GM21390 (cell line): Measurements from ENCODE around the gene C1QTNF6.
"Not testable (repeated sequence)": the region's sequence is repeated elsewhere in the genome, so short reads cannot be mapped to it uniquely, and the experiment has no call there.

Experiments
- ATAC-seq: cut with Tn5 transposase; IDR thresholded peaks from one replicate; pipeline ENCODE4 v1.9.1; 2021; ENCODE audit not compliant: unreplicated experiment

Gene C1QTNF6

DNA sequence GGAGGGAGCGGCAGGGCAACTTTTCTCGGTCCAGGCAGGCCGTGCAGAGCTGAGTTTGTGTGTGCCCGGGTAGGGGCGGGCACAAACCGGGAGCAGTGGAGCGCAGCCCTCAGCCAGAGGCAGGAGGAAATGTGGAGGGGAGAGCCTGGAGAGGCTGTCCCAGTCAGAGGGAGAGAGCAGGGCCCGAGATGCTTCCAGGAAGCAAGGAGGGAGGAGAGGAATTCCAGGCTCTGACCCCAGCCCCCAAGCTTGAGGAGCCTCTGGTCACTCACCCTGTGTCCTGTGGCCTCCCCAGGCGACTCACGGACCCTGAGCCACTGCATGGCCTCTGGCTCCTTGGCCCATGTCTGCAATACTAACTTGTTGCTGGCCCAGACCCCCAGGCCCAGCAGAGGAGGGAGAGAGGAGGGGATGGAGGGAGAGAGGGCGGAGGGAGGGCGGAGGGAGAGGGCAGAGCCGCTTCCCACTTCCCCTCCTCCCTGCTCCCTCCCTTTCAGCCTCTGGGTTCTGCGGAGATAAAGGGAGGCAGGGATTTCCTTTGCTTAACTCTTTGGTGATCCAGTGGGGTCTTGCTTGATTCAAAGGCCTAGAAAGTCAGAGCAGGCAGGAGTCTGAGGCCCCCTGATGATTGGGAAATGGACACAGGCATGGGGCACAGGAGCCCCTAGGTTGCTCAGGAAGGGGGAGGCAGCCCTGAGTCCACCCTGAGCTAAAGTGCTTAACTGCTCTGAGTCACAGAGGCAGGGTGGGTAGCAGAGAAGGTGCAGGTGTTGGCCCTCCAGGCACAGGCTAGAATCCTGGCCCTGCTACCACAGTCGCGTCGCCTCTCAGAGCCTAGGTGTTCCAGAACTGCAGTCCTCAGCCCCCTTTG lies at the start of gene C1QTNF6:
Gene C1QTNF6, minus strand, starts transcription at position 357 of the 871 bp plus-strand sequence. Its CDS starts 34 bp downstream, at position 323.
- no peak for ATAC-seq

DNA sequence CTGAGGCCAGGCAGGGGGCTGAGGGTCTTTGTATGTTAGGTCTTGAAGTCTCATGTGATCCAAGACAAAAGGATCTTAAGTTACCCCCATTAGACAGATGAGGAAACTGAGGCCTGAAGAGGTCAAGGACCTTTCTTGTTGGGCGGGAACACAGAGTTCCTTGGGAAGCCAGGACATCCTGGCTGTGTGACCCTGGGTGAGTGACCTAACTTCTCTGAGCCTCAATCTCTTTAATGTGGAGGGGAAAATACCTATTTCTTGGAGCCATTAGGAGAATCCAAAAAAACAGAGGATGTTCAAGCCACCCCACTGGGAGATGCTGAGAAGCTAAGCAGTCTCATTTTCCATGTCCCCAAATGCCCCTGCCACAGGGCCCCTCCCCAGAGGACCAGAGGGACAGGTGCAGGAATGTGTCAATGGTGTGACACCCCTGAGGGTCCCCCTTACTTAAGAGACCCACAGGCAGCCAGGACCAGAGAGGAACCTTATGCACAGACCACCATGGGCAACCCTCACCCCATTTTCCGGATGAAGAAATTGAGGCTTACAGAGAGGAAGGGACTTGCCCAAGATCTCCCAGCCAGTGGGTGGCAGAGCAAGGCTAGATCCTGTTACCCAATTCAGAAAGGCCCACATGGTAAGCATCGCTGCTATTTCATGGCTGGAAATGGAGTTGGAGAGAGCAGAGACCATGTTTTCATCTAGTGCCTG lies 48.0 kb upstream of the C1QTNF6 start:
- no peak for ATAC-seq

DNA sequence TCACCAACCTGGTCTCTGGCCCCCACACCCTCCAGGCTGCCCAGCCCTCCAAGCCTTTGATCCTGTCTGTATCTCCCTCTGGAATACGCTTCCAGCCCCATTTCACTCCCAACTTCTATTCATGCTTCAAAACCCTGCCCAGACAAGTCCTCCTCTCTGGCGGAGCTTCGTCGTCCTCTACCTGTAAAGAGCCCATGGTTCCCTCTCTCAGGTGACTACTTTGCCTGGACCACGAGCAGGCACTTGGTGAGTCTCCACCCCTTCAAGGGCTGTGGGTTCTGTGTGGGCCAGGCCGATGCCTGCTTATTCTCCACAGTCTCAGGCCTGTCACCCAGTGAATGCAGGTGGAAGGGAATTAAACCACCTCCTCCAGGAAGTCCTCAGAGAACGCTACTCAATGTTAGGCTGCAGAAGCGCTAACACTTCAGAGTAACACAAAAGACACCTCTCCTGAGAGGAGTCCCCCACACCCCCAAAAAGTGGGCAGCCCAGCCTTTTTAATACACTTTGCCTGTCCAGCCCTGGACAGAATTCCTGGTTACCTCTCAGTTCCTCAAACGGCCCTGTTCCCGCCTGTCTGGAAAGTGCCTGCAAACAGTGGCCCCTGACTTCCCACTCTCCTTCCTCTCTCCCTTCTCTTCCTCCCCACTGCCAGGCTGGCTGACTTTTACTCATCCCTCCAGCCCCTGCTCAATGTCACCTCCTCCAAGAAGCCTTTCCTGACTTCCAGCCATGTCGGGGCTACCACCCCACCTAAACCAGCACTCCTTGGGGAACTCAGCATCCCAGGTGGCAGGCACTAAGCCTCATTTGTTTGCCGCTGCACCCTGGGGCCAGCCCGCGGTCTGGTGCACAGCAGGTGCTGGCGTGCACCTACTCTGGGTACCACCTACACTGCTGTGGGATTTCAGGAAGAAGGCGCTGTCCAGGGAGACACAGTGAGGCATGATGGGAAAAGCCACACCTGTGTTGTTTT lies 47.0 kb upstream of the C1QTNF6 start:
- ATAC-seq, result no peak

DNA sequence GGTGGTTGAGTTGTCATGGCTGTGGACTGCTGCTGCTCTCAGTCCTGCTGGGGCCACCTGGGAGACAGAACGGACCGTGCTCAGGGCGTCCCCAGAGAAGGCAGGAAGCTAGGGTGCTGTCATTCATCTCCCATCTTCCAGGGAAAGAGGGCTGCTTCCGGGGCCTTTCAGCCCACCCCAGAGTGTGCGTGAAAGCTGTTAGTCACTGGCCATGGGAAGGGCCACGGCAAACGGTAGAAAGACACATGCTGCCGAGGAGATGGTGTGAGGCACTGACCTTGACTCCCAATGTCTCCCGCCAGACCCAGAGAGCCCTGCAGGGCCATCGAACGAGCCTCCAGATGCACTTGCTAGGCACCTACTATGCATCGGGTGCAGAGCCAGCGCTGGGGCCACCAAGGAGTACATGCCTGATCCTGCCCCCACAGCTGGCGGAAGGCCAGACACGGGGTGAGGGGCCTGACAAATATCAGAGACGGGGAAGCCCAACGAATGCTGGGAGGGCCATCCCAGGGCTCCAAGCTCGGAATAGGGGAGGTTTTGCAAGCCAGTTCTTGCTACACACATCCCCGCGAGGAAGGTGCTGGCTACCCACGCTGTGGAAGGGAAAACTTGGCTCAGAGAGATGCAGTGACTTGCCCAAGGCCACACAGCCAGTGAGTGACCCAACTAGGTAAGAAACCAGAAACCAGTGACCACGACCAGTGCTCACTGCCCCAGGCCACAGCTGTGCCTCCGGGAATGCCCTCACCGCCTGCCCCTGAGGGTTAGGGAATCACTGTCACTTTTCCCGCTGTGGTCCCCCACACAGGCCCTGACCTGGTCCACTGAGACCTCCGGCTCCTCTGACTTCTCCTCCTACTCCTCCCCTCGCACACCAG lies 45.9 kb upstream of the C1QTNF6 start:
- no peak for ATAC-seq

DNA sequence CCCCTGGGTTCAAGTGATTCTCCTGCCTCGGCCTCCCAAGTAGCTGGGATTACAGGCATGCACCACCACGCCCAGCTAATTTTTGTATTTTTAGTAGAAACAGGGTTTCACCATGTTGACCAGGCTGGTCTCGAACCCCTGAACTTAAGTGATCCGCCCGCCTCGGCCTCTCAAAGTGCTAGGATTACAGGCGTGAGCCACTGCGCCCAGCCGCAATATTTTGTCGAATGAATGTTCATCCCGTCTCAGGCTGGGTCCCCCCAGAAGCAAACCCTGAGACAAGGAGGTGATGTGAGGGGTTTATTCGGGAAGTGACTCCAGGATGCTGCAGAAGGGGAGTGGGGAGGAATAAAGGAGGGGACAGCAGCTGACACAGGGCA lies 45.3 kb upstream of the C1QTNF6 start:
- ATAC-seq, result not testable (repeated sequence)

DNA sequence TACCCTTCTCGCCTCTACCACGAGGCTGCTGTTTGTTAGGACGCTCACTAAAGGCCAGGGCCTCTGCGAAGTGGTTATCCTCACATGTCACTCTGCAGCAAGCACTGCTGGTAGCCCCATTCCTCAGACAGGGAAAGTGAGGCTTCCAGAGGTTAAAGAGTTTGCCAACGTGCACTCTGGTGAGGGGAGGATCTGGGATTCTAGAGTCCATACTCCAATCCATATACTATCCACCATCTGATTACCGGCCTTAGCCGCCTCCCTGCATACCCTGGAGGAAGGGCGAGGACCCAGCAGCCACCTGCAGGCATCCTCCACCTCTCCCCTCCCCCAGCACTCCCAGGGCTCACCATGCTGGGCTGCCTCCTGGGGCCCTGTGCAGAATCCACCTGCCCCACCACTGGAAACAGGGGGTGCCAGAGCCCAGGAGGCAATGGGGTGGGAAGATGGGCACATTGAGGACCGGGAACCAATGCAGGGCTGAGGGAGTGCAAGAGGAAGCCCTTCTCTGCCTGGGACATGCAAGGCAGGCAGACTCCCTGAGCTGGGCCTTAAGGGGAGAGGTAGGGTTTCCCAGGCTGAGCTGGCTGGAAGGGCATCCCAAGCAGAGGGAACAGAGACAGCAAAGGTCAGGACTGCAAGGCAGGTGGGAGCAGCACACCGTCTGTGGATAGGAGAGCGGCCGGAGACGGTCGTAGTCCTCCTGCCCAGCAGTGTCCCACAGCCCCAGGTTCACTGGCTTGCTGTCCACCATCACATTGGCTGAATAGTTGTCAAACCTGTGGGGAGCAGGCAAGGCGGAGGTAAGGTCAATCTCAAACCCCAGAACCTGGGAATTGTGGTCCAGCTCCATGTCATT lies 44.3 kb upstream of the C1QTNF6 start:
- no peak for ATAC-seq

DNA sequence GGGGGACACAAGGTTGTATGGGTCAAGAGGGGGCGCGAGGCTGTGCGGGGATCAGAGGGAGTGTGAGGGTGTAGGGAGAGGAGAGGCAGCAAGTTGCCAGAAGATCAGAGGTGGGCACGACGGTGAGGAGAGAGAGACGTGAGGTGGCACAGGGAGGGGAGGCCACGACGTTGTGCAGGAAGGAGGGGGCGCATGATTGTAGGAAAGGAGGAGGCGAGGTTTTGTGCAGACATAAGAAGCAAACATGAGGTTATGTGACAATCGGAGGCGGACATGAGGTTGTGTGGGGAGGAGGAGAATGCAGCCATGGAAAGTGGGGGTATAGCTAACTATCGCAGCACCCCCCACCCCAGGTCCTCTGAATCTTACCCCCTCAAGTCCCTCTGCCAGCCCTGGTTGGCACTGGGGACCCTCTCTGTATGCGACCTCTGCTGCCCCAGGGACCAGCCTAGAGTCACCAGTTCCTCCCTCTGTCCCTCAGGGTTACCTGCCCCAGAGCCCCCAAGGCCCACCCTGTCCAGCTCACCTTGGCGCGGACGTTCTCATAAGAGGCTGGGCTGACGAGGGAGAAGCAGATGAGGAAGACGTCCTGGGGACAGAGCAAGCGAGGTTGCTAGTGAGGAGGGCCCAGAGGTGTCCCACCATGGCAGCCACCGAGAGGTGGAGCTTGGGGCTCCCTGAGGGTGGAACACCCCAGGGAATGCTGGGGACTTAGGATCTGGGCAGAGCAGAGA lies 43.5 kb upstream of the C1QTNF6 start:
- no peak for ATAC-seq

DNA sequence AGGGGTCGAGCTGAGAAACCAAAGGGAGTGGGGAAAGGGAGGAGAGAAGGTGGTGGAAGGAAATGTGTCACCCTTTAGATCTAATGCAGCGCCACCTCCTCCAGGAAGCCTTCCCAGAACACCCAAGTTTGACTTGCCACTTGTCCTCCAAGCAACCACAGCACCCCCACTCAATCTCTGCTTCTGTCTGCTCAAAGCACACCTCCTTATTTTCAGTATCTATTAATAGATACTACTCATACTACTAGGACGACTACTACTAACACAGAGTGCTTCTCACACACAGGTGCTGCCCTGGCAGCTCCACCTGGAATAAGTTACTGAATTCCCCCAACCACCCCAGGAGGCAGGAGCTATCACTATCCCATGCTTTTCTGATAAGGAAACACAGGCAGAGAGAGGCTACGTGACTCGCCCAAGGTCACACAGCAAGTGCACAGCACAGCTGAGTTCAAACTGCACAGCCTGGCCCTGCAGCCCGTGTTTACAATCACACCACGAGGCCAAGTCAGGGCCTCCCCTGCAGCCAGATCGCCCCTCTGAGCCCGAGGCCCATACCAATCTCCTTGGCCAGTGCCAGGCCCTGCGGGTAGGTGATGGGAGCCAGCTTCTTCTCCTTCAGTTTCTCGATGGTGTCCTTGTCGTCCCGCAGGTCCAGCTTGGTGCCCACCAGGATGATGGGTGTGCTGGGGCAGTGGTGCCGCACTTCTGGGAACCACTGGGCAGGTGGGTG lies 42.8 kb upstream of the C1QTNF6 start:
- peak; percentile 42 for ATAC-seq

DNA sequence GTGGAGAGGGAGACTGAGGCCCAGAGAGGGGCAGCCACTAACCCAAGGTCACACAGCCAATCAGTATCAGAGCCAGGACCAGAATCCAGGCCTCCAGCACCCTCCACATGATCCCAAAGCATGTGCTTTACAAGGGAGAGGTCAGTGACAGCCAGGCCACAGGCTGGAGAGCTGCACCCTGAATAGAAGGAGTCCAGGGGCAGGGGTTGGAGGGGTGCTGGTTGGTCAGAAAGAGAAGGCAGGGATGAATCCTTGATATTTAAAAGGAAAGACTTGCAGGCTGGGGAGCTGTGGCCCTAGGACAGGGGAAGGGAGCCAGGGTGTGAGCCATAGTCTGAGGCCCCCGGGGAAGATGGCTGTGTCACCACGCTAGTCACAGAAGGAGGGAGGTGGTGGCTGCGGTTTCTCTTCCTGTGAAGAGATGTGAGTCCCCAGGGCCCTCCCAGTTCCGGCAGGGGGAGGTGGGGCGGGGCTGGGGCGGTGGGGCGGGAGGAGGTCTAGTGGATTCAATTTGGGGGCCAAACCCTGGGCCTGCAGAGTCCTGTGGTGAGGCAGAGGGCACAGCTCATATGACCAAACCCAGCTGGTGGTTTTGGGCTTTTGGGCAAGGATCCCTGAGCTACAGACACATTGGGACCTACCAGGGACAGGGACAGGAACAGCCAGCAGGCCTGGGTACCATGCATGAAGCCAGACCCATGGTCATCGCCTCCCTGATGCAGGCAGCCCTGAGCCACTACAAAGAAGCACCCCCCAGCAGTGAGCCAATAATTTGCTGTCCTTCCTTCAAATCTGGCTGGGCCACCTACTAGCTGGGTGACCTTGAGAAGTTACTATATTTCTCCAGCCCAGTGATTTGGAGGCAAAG lies 42.0 kb upstream of the C1QTNF6 start:
- ATAC-seq, result no peak

DNA sequence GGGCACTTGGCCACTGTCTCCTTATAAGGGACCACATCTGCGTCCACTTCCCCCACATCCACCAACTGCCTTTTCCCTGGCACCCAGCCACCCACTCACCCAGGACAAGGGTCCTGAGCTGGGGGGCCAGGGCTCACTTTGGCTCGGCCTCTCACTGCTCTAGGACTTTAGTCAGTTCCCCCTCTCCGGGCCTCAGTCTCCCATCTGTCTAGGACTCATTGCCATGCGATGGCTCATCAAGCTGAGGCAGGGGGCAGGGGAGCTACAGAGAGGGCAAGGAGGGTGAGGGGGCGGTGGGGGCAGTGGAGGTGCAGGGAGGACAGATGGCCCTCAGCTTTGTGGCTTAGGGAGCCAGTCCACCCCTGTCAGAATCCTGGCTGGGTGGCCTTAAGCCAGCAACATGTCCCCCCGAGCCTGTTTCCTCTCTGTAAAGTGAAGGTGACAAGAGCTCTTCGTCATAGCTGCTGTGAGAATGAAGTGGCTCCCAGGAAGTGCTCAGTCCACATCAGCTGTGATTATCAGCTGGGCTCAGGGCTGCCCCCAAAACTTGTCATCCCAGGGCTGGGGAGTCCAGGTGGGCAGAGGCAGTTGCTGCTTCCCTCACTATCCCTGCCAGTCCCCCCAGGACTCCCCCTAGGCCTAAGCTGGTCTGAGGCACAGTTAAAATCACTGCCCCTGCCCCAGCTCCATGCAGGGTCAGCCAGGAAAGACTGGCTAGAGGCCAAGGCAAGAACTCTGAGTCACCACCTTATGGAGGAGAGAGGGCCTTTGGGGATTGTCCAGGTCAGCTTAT lies 41.2 kb upstream of the C1QTNF6 start:
- no peak for ATAC-seq

DNA sequence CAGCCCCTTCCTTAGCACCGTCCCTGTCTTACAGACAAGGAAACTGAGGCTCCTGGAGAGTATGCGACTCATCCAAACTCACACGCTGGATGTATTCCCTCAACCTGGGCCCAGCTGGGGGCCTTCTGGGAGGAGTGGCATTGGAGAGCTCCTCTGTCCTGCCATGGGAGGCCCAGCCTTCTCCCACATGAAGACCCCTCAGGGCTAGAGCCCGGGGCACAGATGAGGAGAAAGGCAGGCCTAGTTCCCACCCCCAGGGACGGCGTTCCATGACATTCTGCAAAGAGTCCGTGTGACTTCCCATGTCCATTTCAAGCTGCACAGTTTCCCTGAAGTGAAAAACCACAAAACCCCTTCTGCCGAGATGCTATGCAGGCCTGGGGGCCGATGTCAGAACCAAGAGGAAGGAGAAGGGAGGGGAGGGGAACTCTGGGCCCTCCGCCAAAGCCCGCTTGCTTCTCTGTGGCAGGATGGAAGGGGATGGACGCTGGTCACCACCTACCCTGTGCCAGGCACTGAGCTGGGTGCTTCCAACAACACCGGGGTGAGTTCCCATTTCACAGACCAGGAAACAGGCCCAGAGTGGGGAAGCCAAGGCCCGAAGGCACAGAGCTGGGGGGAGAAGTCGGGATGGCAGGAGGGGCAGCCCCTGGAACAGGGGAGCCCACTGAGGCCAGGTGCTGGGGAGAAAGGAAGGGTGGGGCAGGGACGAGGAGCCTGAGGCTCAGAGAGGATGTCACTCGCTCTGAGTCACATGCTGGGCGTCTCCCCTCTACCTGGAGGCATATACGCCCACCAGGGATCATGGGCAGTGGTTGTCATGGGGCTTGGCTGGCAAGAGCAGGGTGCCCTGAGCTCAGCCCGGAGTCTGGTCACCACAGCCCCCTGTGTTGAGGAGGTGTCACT lies 40.3 kb upstream of the C1QTNF6 start:
- ATAC-seq, result no peak

DNA sequence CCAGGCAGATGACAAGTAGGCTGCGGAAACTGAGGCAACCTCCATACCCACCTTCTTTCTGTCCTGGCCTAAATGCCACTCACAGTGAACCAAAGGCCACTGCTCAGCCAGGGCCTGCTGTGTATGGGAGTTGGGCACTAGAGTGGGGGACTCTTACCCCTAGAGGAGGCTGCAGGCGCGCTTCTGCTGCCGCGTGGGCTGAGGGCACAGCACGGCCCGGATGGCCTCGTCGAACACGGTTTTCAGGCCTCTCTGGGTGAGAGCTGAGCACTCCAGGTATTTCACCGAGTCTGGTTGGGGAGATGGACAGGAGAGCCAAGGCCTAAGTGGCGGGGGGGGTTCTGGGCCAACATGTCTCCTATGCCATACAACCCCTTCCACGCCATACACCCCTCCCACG lies 38.5 kb upstream of the C1QTNF6 start:
- no peak for ATAC-seq

DNA sequence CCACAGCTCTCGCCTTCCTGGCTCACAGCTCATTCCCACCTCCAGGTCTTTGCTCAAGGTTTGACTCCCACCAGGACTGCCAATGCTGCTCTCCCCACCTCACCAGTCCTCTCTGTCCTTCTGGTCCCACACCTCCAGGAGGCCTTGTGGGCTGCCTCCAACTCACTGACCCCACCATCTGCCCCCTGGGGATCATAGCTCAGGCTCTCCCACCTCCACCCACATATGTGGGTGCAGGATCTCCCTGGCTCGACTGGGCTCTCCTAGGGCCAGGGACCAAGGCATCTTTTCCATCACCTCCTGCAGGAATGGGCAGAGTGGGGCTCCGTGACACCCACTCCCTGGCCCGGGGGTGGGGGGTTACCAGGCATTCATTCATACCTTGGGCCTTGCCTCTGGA lies 38.0 kb upstream of the C1QTNF6 start:
- ATAC-seq, result no peak

DNA sequence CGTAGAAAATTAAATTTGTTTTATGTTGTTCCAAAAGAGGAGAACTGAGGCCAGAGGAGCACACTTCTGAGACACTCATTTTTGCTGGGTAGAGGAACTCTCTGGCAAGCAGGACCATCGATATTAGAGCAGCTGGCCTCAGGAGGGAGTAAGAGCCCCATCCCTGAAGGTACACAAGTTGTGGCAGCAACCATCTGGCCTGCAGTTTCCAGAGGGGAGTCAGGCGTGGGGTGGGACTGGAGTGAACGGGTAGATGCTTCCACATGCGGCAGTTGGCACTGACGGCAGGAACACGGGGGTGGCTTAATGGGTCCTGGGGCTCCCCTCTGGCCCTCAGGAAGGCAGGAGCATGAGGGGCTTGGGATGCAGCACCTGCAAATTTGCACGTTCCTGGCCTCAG lies 37.4 kb upstream of the C1QTNF6 start:
- no peak for ATAC-seq

DNA sequence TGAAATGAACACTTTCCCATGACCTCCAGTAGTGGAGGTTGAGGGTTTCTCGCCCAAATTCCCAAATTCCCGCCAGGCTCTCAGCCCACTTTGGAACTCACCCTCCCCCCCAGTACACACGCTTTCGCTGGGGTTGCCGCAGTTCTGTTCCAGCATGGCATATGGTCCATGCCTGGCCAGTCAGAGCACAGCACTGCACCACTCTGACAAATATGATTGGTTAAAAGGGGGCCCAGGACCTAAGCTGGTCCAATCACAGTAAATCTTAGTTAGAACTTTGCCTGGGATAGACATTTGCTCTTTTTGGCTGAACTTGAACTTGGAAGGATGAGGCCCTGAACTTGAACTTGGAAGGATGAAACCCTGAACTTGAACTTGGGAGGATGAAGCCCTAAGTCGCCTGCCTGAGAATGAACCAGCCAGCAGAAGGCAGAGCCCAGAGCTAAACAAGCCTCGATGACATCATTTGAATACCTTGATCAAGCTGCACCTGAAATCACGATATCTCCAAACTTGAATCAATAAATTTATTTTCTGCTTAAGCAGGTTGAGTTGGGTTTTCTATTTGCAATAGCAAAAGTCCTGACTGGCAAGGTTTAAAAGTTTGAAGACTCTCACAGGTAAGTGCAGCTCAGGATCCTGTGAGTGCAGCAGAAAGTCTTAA lies 36.8 kb upstream of the C1QTNF6 start:
- ATAC-seq, result no peak
